Adipocyte (in vitro differentiated cells): ENCODE results near the gene ANTXR2.

Experiments used
- DNase-seq: peaks from one replicate; pipeline ENCODE4 v3.0.0-alpha.2; 2015; ENCODE audit warnings: low read depth
- H3K27me3 ChIP-seq: replicated peaks from 2 replicates; pipeline ENCODE4 v1.7.0; 2013; ENCODE audit warnings: mild to moderate bottlenecking, low read length, moderate library complexity; ENCODE audit not compliant: control insufficient read depth, insufficient read depth
- H3K36me3 ChIP-seq: 2 replicates; pipeline ENCODE4 v1.7.0; 2013; ENCODE audit warnings: low read length, mild to moderate bottlenecking, moderate library complexity; ENCODE audit not compliant: control insufficient read depth, insufficient read depth, severe bottlenecking
- H3K4me1 ChIP-seq: 2 replicates; pipeline ENCODE4 v1.7.0; 2013; ENCODE audit warnings: mild to moderate bottlenecking, low read length, moderate library complexity; ENCODE audit not compliant: control insufficient read depth, insufficient read depth
- H3K4me3 ChIP-seq: 2 replicates; pipeline ENCODE4 v1.7.0; 2013; ENCODE audit warnings: mild to moderate bottlenecking, low read length, moderate library complexity
- H3K9ac ChIP-seq: 2 replicates; pipeline ENCODE4 v1.7.0; 2013; ENCODE audit warnings: mild to moderate bottlenecking, low read length, moderate library complexity
- H3K9me3 ChIP-seq: 2 replicates; pipeline ENCODE4 v1.7.0; 2013; ENCODE audit warnings: mild to moderate bottlenecking, low read length, moderate library complexity; ENCODE audit not compliant: control insufficient read depth

The ANTXR2 gene

GRCh38 chr4:80065601-80066000 is 7.4 kb downstream of the ANTXR2 start:
- Histone ChIP-seq H3K9me3 (no peaks in the 10 kb centered on the region), H3K27me3 (no peaks in the 10 kb centered on the region), H3K4me1 (peaks cover 40% of the 10 kb centered on the region), H3K9ac (no peak overlapping the region), H3K36me3 (peaks cover 83% of the 10 kb centered on the region), H3K4me3 (no peak overlapping the region)
- no peak for DNase-seq

DNA sequence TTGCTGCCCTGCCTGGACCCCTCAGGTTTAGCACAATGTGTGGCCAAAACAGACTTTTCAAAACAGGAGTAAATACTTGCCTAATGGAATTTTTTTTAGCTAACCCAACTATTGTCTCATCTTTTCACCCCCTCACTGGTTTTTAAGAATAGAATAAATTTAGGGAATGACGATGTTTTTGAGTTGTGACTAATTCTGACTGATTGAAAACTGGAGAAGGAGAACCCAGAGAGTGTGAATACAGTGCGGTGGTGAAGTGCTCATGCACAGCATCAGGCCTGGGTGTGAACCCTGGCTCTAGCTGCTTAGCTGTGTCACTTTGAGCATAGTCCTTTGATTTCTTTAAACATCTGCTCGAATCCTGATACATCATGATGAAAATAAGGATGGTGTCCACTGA is 10.5 kb downstream of the ANTXR2 start:
- peaks cover 25% of the 10 kb centered on the region for H3K4me1 ChIP-seq
- no peaks in the 10 kb centered on the region for H3K27me3 ChIP-seq
- no peaks in the 10 kb centered on the region for H3K9me3 ChIP-seq
- DNase-seq: no peak
- H3K4me3 ChIP-seq: no peak overlapping the region
- peaks cover 81% of the 10 kb centered on the region for H3K36me3 ChIP-seq
- H3K9ac ChIP-seq: no peak overlapping the region

GRCh38 chr4:80060804-80061203 is 12.2 kb downstream of the ANTXR2 start:
- DNase-seq: no peak
- H3K27me3 ChIP-seq: no peaks in the 10 kb centered on the region
- peaks cover 20% of the 10 kb centered on the region for H3K4me1 ChIP-seq
- no peaks in the 10 kb centered on the region for H3K9me3 ChIP-seq
- H3K4me3 ChIP-seq: no peak overlapping the region
- peaks cover 80% of the 10 kb centered on the region for H3K36me3 ChIP-seq
- no peak overlapping the region for H3K9ac ChIP-seq

- H3K36me3 ChIP-seq: peaks cover 79% of the 10 kb centered on the region
- no peak for DNase-seq
These were observed 14.3 kb downstream of the ANTXR2 start for GRCh38 chr4:80058740-80059139.

DNA sequence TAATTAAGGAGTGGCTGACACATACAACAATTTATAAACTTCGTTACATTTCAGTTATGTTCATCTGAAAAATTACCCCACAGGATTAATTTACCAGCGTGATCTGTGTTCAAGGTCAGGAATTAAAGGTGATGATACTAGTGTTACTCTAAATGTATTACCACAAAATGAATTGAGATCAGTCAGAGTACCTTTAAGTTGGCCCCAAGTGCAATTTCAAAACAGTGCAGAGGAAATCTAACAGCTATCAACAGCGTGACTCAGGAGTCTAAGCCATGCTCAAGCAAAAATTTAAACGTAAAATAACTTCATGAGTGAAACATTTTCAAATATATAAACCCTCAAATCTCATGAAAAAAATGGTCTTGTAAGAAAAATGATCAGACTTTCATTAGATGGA is 18.7 kb downstream of the ANTXR2 start:
- DNase-seq: no peak

More at GRCh38 chr4:80058740-80059139, 14.3 kb downstream of the ANTXR2 start:
- H3K9me3 ChIP-seq: no peaks in the 10 kb centered on the region
- no peak overlapping the region for H3K9ac ChIP-seq
- H3K27me3 ChIP-seq: no peaks in the 10 kb centered on the region
- no peak overlapping the region for H3K4me3 ChIP-seq
- peaks cover 13% of the 10 kb centered on the region for H3K4me1 ChIP-seq

GRCh38 chr4:80053140-80053910 is 19.7 kb downstream of the ANTXR2 start:
- peaks cover 67% of the 10 kb centered on the region for H3K36me3 ChIP-seq
- DNase-seq: peak; percentile 59
- no peaks in the 10 kb centered on the region for H3K9me3 ChIP-seq
- H3K4me3 ChIP-seq: no peak overlapping the region
- peak overlapping the region; percentile 40 for H3K9ac ChIP-seq
- no peaks in the 10 kb centered on the region for H3K27me3 ChIP-seq
- peaks cover 62% of the 10 kb centered on the region for H3K4me1 ChIP-seq

More for the DNA sequence above, 18.7 kb downstream of the ANTXR2 start:
- no peak overlapping the region for H3K4me3 ChIP-seq
- H3K27me3 ChIP-seq: no peaks in the 10 kb centered on the region
- peaks cover 51% of the 10 kb centered on the region for H3K4me1 ChIP-seq
- peak overlapping the region; percentile 40 for H3K9ac ChIP-seq
- H3K9me3 ChIP-seq: no peaks in the 10 kb centered on the region
- H3K36me3 ChIP-seq: peaks cover 72% of the 10 kb centered on the region

DNA sequence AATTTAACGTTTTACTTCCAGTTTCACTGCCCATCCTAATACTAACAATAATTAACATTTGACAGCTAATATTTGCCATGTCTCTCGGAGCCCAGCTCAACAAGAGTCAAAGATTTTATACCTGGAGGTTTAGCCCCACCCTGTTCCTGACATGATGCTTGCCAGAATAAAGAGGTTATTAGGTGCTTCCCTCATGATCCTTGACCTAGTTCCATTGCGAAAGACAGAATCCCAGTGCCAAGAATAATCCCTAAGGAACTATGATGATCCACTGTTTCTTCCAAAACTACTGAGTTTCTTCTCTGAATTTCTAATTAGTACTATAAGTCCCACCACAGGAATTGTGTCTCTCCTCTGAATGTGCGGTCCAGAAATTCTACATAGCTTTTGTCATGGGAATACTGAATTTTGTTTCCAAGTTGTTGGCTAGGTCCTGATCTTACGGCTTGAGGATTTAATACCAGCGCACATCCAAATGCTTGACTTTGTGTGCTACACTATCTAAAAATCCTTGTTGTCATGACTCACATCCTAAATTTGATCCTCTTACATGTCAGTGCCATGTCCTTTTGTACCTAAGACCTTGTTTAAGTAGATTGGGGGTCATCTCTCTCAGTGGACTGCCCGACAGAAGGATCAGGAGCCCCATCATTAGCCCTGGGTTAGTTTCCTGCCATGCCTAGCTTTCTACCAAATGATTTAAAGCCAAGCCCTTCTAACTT is 23.1 kb downstream of the ANTXR2 start:
- no peaks in the 10 kb centered on the region for H3K9me3 ChIP-seq

DNA sequence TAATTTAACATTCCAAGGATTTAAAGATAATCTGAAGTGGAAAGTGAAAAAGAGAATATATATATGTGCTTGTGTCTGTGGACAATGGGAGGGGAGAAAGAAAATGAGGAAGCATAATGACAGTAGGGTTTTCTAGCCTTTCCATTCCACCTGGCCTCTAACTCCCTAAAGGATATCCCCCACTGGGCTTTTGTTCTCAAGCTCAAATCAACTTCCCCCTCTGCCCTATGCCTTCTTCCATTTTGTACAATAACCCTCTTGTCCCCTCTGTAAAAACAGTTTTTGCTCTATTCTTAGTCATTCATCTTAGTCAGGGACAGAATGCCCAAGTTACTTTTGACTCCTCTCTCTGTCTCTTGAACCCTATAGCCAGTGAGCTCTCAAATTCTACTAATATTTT is 23.6 kb downstream of the ANTXR2 start:
- H3K36me3 ChIP-seq: peaks cover 40% of the 10 kb centered on the region
- H3K9me3 ChIP-seq: no peaks in the 10 kb centered on the region
- H3K27me3 ChIP-seq: no peaks in the 10 kb centered on the region
- H3K4me1 ChIP-seq: peaks cover 81% of the 10 kb centered on the region
- H3K4me3 ChIP-seq: peak overlapping the region; percentile 25
- peak overlapping the region; percentile 65 for H3K9ac ChIP-seq
- no peak for DNase-seq

More for the DNA sequence above, 23.1 kb downstream of the ANTXR2 start:
- peak overlapping the region; percentile 65 for H3K9ac ChIP-seq
- no peak for DNase-seq
- H3K4me1 ChIP-seq: peaks cover 79% of the 10 kb centered on the region
- H3K27me3 ChIP-seq: no peaks in the 10 kb centered on the region
- H3K36me3 ChIP-seq: peaks cover 46% of the 10 kb centered on the region
- peak overlapping the region; percentile 25 for H3K4me3 ChIP-seq

DNA sequence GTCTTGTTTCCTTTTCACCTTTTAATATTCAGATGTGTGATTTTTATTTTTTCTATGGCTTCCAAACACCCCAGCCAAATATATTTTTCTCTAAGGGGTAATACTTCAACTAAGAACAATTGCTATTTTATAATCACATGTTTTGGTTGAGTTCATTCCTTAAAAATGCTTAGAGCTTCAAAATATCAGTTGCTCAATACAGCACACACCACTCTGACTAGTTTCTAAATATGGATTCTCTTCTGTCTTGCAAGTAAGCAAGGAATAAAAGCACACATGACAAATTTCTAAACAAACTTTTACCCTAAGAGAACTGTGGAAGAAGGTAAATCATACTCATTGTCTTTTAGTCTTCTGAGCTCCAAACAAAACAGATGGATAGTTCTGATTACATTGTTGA is 27.2 kb downstream of the ANTXR2 start:
- peaks cover 66% of the 10 kb centered on the region for H3K4me1 ChIP-seq
- H3K36me3 ChIP-seq: peaks cover 33% of the 10 kb centered on the region
- no peaks in the 10 kb centered on the region for H3K27me3 ChIP-seq
- H3K4me3 ChIP-seq: peak overlapping the region; percentile 38
- DNase-seq: peak; percentile 79
- no peaks in the 10 kb centered on the region for H3K9me3 ChIP-seq
- peak overlapping the region; percentile 73 for H3K9ac ChIP-seq

DNA sequence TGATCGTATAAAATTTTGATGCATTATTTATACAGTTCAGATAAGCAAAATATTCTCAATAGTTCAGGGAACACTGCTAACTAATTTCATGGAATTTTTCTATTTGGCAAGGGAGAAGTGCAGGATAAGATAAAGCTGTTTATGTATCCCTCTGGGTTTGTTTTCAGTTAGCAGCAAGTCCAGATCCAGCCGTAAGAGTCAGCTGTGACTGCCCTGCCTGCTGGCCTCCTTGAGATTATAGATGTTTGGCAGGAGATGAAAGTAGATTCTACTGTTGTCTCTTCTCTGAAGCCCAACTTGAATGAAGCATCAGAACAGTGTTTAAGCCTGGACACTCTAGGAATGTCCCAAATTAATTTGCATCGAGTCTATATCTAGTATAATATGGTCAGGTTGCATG is 29.5 kb downstream of the ANTXR2 start:
- peaks cover 44% of the 10 kb centered on the region for H3K4me1 ChIP-seq
- H3K27me3 ChIP-seq: no peaks in the 10 kb centered on the region
- H3K4me3 ChIP-seq: peak overlapping the region; percentile 25
- no peaks in the 10 kb centered on the region for H3K9me3 ChIP-seq
- H3K36me3 ChIP-seq: peaks cover 44% of the 10 kb centered on the region
- no peak for DNase-seq
- peak overlapping the region; percentile 53 for H3K9ac ChIP-seq

DNA sequence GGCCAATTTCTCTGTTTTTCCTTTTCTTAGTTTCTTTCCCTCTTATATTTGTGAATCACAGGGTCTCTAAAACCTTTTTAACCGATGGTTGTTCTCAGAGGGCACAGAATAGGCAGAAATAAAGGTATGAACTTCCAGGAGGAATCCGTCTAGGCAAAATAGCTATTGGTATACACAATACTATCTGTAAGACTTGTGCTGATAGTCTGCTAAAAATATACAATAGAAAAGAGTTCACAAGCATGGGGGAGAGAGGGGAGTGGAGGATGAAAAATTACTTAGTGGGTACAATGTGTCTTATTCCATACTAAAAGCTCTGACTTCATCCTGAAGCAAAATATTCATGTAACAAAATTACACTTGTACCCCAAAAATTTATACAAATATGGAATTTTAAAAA is 30.2 kb downstream of the ANTXR2 start:
- Histone ChIP-seq H3K27me3 (no peaks in the 10 kb centered on the region), H3K9me3 (no peaks in the 10 kb centered on the region), H3K4me1 (peaks cover 45% of the 10 kb centered on the region), H3K4me3 (no peak overlapping the region), H3K36me3 (peaks cover 44% of the 10 kb centered on the region), H3K9ac (peak overlapping the region; percentile 53)
- DNase-seq: no peak
